ENCODE results near the gene EHMT2. TPM values are rescaled to one million over a fixed set of nuclear protein-coding genes. Genes with fewer than 3 reads are reported as not detected.
A peak's percentile ranks its signal among the peaks of the same experiment; 100 is the strongest.
"Not testable (repeated sequence)": the region's sequence is repeated elsewhere in the genome, so short reads cannot be mapped to it uniquely, and the experiment has no call there.

The EHMT2 gene
- total RNA-seq (2014; rRNA removed; shearing (Covaris generic)) = 57.7 and 95.3 TPM in 2 replicates

GRCh38 chr6:31897612-31898382, at the start of gene EHMT2:
Gene EHMT2 (minus strand): TSS chr6:31897698. CDS start chr6:31897677, 21 bp downstream.
- peak; percentile 91 for DNase-seq (ENCODE audit: low spot score)
- in situ Hi-C loops (cut with HindIII; ENCODE audit: low sequenced_read_pairs) = no loop called here

DNA sequence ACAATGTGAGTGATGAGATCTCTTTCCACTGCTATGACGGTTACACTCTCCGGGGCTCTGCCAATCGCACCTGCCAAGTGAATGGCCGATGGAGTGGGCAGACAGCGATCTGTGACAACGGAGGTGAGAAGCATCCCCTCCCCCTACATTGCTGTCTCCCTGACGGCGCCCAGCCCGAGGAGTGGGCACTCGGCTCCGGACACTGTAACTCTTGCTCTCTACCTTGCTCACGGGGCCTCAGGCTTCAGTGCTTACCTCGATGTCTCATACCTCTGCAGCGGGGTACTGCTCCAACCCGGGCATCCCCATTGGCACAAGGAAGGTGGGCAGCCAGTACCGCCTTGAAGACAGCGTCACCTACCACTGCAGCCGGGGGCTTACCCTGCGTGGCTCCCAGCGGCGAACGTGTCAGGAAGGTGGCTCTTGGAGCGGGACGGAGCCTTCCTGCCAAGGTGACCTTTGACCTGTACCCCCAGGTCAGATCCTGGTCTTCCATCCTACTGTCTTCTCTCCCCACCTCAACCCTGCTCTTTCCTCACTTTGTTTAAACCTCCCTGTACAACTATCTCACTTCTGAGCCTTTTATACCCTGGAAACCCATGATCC, 49.7 kb upstream of the EHMT2 start:
- in situ Hi-C loops (cut with HindIII; ENCODE audit: low sequenced_read_pairs) = no loop called here
- DNase-seq (ENCODE audit: low spot score) = no peak

- DNase-seq (ENCODE audit: low spot score) = no peak
- in situ Hi-C loops (cut with HindIII; ENCODE audit: low sequenced_read_pairs) = no loop called here
Observed at GRCh38 chr6:31946370-31946885, 48.9 kb upstream of the EHMT2 start.

DNA sequence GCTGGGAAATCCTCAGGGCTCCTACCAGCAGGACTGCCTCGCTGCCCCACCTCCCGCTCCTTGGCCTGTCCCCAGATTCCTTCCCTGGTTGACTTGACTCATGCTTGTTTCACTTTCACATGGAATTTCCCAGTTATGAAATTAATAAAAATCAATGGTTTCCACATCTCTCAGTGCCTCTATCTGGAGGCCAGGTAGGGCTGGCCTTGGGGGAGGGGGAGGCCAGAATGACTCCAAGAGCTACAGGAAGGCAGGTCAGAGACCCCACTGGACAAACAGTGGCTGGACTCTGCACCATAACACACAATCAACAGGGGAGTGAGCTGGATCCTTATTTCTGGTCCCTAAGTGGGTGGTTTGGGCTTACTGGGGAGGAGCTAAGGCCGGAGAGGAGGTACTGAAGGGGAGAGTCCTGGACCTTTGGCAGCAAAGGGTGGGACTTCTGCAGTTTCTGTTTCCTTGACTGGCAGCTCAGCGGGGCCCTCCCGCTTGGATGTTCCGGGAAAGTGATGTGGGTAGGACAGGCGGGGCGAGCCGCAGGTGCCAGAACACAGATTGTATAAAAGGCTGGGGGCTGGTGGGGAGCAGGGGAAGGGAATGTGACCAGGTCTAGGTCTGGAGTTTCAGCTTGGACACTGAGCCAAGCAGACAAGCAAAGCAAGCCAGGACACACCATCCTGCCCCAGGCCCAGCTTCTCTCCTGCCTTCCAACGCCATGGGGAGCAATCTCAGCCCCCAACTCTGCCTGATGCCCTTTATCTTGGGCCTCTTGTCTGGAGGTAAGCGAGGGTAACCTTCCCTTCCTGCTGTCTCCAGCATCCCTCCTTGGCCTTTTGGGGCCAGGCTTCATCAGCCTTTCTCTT, 48.2 kb upstream of the EHMT2 start, which contains the start of gene CFB:
CFB (plus strand) TSS at position 589 of the 863 bp plus-strand sequence; CDS start at position 716, 127 bp downstream.
- DNase-seq (ENCODE audit: low spot score) = no peak
- in situ Hi-C loops (cut with HindIII; ENCODE audit: low sequenced_read_pairs) = no loop called here

- no peak for DNase-seq (ENCODE audit: low spot score)
- in situ Hi-C loops (cut with HindIII; ENCODE audit: low sequenced_read_pairs) = no loop called here
Observed at GRCh38 chr6:31945154-31945506, 47.6 kb upstream of the EHMT2 start.

GRCh38 chr6:31943742-31944141, 46.2 kb upstream of the EHMT2 start:
- in situ Hi-C loops (cut with HindIII; ENCODE audit: low sequenced_read_pairs) = no loop called here
- DNase-seq (ENCODE audit: low spot score) = no peak

DNA sequence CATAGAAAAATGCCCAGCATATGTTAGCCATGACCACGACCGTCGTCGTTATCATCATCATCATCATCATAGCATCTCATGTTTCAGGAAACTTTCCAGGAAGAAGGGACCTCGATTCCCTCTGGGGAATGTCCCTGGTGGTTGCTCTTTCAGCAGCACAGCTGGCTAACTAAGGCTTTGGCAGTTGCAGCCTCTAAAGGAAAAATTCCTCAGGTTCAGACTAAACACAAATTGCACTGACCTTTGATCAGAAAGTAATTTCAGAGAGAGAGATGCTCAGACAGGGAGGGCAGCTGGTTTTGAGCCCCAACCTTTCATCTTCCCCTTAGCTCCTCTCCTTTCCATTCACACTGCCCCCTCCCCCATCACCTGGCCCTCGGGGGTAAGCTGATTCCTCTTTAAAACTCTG, 42.8 kb upstream of the EHMT2 start:
- in situ Hi-C loops (cut with HindIII; ENCODE audit: low sequenced_read_pairs) = no loop called here

GRCh38 chr6:31935823-31936222, 38.3 kb upstream of the EHMT2 start:
- in situ Hi-C loops (cut with HindIII; ENCODE audit: low sequenced_read_pairs) = no loop called here
- DNase-seq (ENCODE audit: low spot score) = no peak

More for the DNA sequence above, 42.8 kb upstream of the EHMT2 start:
- no peak for DNase-seq (ENCODE audit: low spot score)

- in situ Hi-C loops (cut with HindIII; ENCODE audit: low sequenced_read_pairs) = no loop called here
- DNase-seq (ENCODE audit: low spot score) = no peak
Observed at GRCh38 chr6:31935021-31935420, 37.5 kb upstream of the EHMT2 start.

GRCh38 chr6:31933537-31933936, 36.0 kb upstream of the EHMT2 start:
- no peak for DNase-seq (ENCODE audit: low spot score)
- in situ Hi-C loops (cut with HindIII; ENCODE audit: low sequenced_read_pairs) = no loop called here

DNA sequence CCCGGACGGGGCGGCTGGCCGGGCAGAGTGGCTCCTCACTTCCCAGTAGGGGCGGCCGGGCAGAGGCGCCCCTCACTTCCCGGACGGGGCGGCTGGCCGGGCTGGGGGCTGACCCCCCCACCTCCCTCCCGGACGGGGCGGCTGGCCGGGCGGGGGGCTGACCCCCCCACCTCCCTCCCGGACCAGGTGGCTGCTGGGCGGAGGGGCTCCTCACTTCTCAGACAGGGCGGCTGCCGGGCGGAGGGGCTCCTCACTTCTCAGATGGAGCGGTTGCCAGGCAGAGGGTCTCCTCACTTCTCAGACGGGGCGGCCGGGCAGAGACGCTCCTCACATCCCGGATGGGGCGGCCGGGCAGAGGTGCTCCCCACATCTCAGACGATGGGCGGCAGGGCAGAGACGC, 34.6 kb upstream of the EHMT2 start:
- DNase-seq (ENCODE audit: low spot score); in situ Hi-C loops (cut with HindIII; ENCODE audit: low sequenced_read_pairs): not testable (repeated sequence)

- in situ Hi-C loops (cut with HindIII; ENCODE audit: low sequenced_read_pairs) = no loop called here
- DNase-seq (ENCODE audit: low spot score) = no peak
Observed at GRCh38 chr6:31930962-31931361, 33.5 kb upstream of the EHMT2 start.

DNA sequence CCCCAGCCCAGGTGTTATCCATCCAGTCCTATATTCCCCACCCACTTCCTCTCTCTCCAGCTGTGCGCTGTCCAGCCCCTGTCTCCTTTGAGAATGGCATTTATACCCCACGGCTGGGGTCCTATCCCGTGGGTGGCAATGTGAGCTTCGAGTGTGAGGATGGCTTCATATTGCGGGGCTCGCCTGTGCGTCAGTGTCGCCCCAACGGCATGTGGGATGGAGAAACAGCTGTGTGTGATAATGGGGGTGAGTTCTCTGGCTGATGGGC, 31.1 kb upstream of the EHMT2 start:
- no peak for DNase-seq (ENCODE audit: low spot score)
- in situ Hi-C loops (cut with HindIII; ENCODE audit: low sequenced_read_pairs) = no loop called here

- in situ Hi-C loops (cut with HindIII; ENCODE audit: low sequenced_read_pairs) = no loop called here
- no peak for DNase-seq (ENCODE audit: low spot score)
Observed at GRCh38 chr6:31927863-31928671, 30.6 kb upstream of the EHMT2 start.

- no peak for DNase-seq (ENCODE audit: low spot score)
Observed at GRCh38 chr6:31927242-31927862, 29.9 kb upstream of the EHMT2 start, which contains the start of gene C2. Gene C2 (plus strand): TSS chr6:31927717. CDS start chr6:31927753, 36 bp downstream.

GRCh38 chr6:31922942-31923341, 25.4 kb upstream of the EHMT2 start:
- in situ Hi-C loops (cut with HindIII; ENCODE audit: low sequenced_read_pairs) = no loop called here
- peak; percentile 27 for DNase-seq (ENCODE audit: low spot score)

More at GRCh38 chr6:31927242-31927862, 29.9 kb upstream of the EHMT2 start, which contains the start of gene C2:
- in situ Hi-C loops (cut with HindIII; ENCODE audit: low sequenced_read_pairs) = no loop called here

DNA sequence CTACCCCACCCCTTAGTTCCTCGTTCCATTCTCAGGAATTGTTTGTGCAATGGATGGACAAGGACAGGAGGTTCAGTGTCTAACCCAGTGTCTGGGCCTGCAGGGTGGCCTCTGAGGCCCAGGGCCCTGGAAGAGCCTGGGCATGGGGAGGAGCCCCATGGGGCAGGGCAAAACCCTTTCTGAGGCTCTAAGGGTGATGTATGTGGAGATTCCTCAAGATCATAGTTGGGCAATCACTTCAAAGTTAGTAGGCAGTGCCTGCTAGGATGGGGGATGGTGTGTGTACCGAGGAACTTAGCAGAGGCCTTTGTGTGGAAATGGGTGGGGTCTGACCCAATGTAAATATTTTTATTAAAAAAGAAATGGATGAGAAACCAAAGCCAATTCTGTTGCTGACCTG, 23.3 kb upstream of the EHMT2 start:
- in situ Hi-C loops (cut with HindIII; ENCODE audit: low sequenced_read_pairs) = no loop called here

GRCh38 chr6:31919624-31920303, 22.3 kb upstream of the EHMT2 start:
- in situ Hi-C loops (cut with HindIII; ENCODE audit: low sequenced_read_pairs) = no loop called here
- no peak for DNase-seq (ENCODE audit: low spot score)

More for the DNA sequence above, 23.3 kb upstream of the EHMT2 start:
- DNase-seq (ENCODE audit: low spot score) = no peak
